Neural cell (in vitro differentiated cells): Measurements from ENCODE around the gene LDLRAD3. TPM values are rescaled to one million over a fixed set of nuclear protein-coding genes. Genes with fewer than 3 reads are reported as not detected.

Experiments
- H2AFZ ChIP-seq: fragments of 200-600, 300-800 bp; sonication (generic), shearing (Covaris generic); 2 replicates; pipeline ENCODE4 v1.6.0; 2014; ENCODE audit warnings: low read depth, mild to moderate bottlenecking, antibody characterized with exemption, low read length, moderate library complexity
- H3F3A ChIP-seq: fragments of 200-600 bp; shearing (Covaris generic); 2 replicates; pipeline ENCODE4 v1.6.1; 2016; ENCODE audit warnings: mild to moderate bottlenecking, moderate library complexity, mixed read lengths, antibody characterized with exemption, low read length; ENCODE audit not compliant: insufficient read depth, poor library complexity, severe bottlenecking
- H3K27ac ChIP-seq: fragments of 200-600, 300-800 bp; sonication (generic), shearing (Covaris generic); 2 replicates; pipeline ENCODE4 v1.5.1; 2014; ENCODE audit warnings: mild to moderate bottlenecking, low read length, moderate library complexity
- H3K27me3 ChIP-seq: fragments of 300-800, 200-600 bp; sonication (generic), shearing (Covaris generic); 2 replicates; pipeline ENCODE4 v1.6.0; 2014; ENCODE audit warnings: mild to moderate bottlenecking, low read depth, low read length, moderate library complexity; ENCODE audit not compliant: insufficient read depth
- H3K36me3 ChIP-seq: fragments of 300-800, 200-600 bp; sonication (generic), shearing (Covaris generic); 2 replicates; pipeline ENCODE4 v1.5.1; 2014; ENCODE audit warnings: mild to moderate bottlenecking, antibody characterized with exemption, low read length, moderate library complexity; ENCODE audit not compliant: insufficient read depth
- H3K4me2 ChIP-seq: fragments of 300-800, 200-600 bp; sonication (generic), shearing (Covaris generic); 2 replicates; pipeline ENCODE4 v1.6.0; 2014; ENCODE audit warnings: mild to moderate bottlenecking, low read length
- H3K4me3 ChIP-seq: fragments of 300-800, 200-600 bp; sonication (generic), shearing (Covaris generic); 2 replicates; pipeline ENCODE4 v1.5.1; 2014; ENCODE audit warnings: mild to moderate bottlenecking, low read length, moderate library complexity
- H3K79me2 ChIP-seq: fragments of 200-600 bp; shearing (Covaris generic); replicated peaks from 2 replicates; pipeline ENCODE4 v1.6.0; 2014; ENCODE audit warnings: mild to moderate bottlenecking, low read length, moderate library complexity; ENCODE audit not compliant: insufficient read depth
- H3K9ac ChIP-seq: fragments of 300-800, 200-600 bp; sonication (generic), shearing (Covaris generic); 2 replicates; pipeline ENCODE4 v1.6.1; 2016; ENCODE audit warnings: mild to moderate bottlenecking, low read length, mixed read lengths
- H3K9me2 ChIP-seq: fragments of 200-600 bp; shearing (Covaris generic); 2 replicates; pipeline ENCODE4 v1.6.1; 2016; ENCODE audit warnings: mild to moderate bottlenecking, low read length, mixed read lengths; ENCODE audit not compliant: insufficient read depth
- H3K9me3 ChIP-seq: fragments of 200-600, 300-800 bp; sonication (generic), shearing (Covaris generic); 2 replicates; pipeline ENCODE4 v1.6.1; 2016; ENCODE audit warnings: mild to moderate bottlenecking, mixed run types, low read length, moderate library complexity, mixed read lengths
- H4K20me1 ChIP-seq: fragments of 200-600 bp; shearing (Covaris generic); 2 replicates; pipeline ENCODE4 v1.6.1; 2016; ENCODE audit warnings: mild to moderate bottlenecking, mixed run types; ENCODE audit not compliant: insufficient read depth
- CTCF ChIP-seq: fragments of 450-650 bp; IDR thresholded peaks from 2 replicates; pipeline ENCODE4 v1.5.1; 2014; ENCODE audit warnings: antibody characterized with exemption, mild to moderate bottlenecking, moderate library complexity; ENCODE audit not compliant: poor library complexity, severe bottlenecking
- EP300 ChIP-seq: fragments of 450-650 bp; conservative IDR thresholded peaks from 2 replicates; pipeline ENCODE4 v1.6.1; 2014; ENCODE audit warnings: antibody characterized with exemption, mild to moderate bottlenecking, moderate library complexity; ENCODE audit not compliant: poor library complexity, severe bottlenecking
- EZH2 ChIP-seq: fragments of 200-600, 300-800 bp; shearing (Covaris generic), sonication (generic); IDR thresholded peaks from 2 replicates; pipeline ENCODE4 v1.6.1; 2014; ENCODE audit warnings: antibody characterized with exemption, low read length, borderline replicate concordance, mild to moderate bottlenecking; ENCODE audit not compliant: insufficient read depth, poor library complexity, severe bottlenecking
- MXI1 ChIP-seq: fragments of 450-650 bp; conservative IDR thresholded peaks from 2 replicates; pipeline ENCODE4 v1.6.1; 2014; ENCODE audit warnings: antibody characterized with exemption, mild to moderate bottlenecking; ENCODE audit not compliant: poor library complexity, severe bottlenecking
- POLR2AphosphoS5 ChIP-seq: IDR thresholded peaks from 2 replicates; pipeline ENCODE4 v1.6.1; 2012
- RAD21 ChIP-seq: fragments of 450-650 bp; conservative IDR thresholded peaks from 2 replicates; pipeline ENCODE4 v1.6.1; 2014; ENCODE audit warnings: antibody characterized with exemption, mild to moderate bottlenecking, moderate library complexity
- REST ChIP-seq: IDR thresholded peaks from 2 replicates; pipeline ENCODE4 v1.6.1; 2012; ENCODE audit warnings: borderline replicate concordance
- SMC3 ChIP-seq: fragments of 450-650 bp; conservative IDR thresholded peaks from 2 replicates; pipeline ENCODE4 v1.6.1; 2014; ENCODE audit warnings: antibody characterized with exemption, mild to moderate bottlenecking, moderate library complexity; ENCODE audit not compliant: poor library complexity
- TAF1 ChIP-seq: IDR thresholded peaks from 2 replicates; pipeline ENCODE4 v1.6.1; 2012; ENCODE audit warnings: low read depth
- polyA plus RNA-seq: library from polyadenylated mRNA; depleted of rRNA; stranded (reverse); fragments of >200 nt; gene quantifications from 2 replicates; pipeline ENCODE4 v1.2.3, GENCODE V29; 2014

Gene LDLRAD3
- polyA plus RNA-seq, 1 donor from 2014 or later: 3.5 TPM

GRCh38 chr11:36126678-36127077 is 182.8 kb downstream of the LDLRAD3 start:
- Histone ChIP-seq H3K9ac (no peak overlapping the region), H3K36me3 (no peaks in the 10 kb centered on the region), H3K27me3 (no peaks in the 10 kb centered on the region), H3K79me2 (no peaks in the 10 kb centered on the region), H3K4me3 (no peak overlapping the region), H4K20me1 (no peaks in the 10 kb centered on the region), H3K4me2 (no peak overlapping the region), H3K9me3 (no peaks in the 10 kb centered on the region), H2AFZ (no peak overlapping the region), H3K27ac (no peak overlapping the region), H3K9me2 (no peaks in the 10 kb centered on the region), H3F3A (no peaks in the 10 kb centered on the region)
- TF ChIP-seq MXI1 (no peak), EZH2 (no peak), RAD21 (no peak)

- H3K9ac ChIP-seq: no peak overlapping the region
- no peaks in the 10 kb centered on the region for H3F3A ChIP-seq
- no peak for TF ChIP-seq RAD21
- TF ChIP-seq EP300: no peak
- TF ChIP-seq POLR2AphosphoS5: no peak
- no peak for TF ChIP-seq EZH2
- no peak for TF ChIP-seq MXI1
- TF ChIP-seq SMC3: no peak
- no peak for TF ChIP-seq CTCF
- TF ChIP-seq TAF1: no peak
- no peak for TF ChIP-seq REST
- no peaks in the 10 kb centered on the region for H3K9me3 ChIP-seq
- no peak overlapping the region for H3K27ac ChIP-seq
- no peaks in the 10 kb centered on the region for H3K9me2 ChIP-seq
- no peaks in the 10 kb centered on the region for H4K20me1 ChIP-seq
- no peaks in the 10 kb centered on the region for H3K36me3 ChIP-seq
- H3K27me3 ChIP-seq: no peaks in the 10 kb centered on the region
- no peak overlapping the region for H2AFZ ChIP-seq
- no peaks in the 10 kb centered on the region for H3K79me2 ChIP-seq
- no peak overlapping the region for H3K4me2 ChIP-seq
- no peak overlapping the region for H3K4me3 ChIP-seq
Observed at GRCh38 chr11:36127550-36127949, 183.7 kb downstream of the LDLRAD3 start.

- no peak overlapping the region for H3K27ac ChIP-seq
- H3K9me2 ChIP-seq: no peaks in the 10 kb centered on the region
- no peaks in the 10 kb centered on the region for H3K27me3 ChIP-seq
- no peaks in the 10 kb centered on the region for H3K79me2 ChIP-seq
- no peak overlapping the region for H2AFZ ChIP-seq
- H3K4me2 ChIP-seq: no peak overlapping the region
- no peak overlapping the region for H3K9ac ChIP-seq
- H3K4me3 ChIP-seq: no peak overlapping the region
- H4K20me1 ChIP-seq: no peaks in the 10 kb centered on the region
- no peaks in the 10 kb centered on the region for H3K9me3 ChIP-seq
- TF ChIP-seq SMC3: no peak
- no peak for TF ChIP-seq CTCF
- no peak for TF ChIP-seq REST
- TF ChIP-seq POLR2AphosphoS5: no peak
- TF ChIP-seq EP300: no peak
- TF ChIP-seq MXI1: no peak
- no peak for TF ChIP-seq EZH2
- no peak for TF ChIP-seq RAD21
- TF ChIP-seq TAF1: no peak
- no peaks in the 10 kb centered on the region for H3K36me3 ChIP-seq
- no peaks in the 10 kb centered on the region for H3F3A ChIP-seq
Observed at GRCh38 chr11:36129955-36130354, 186.1 kb downstream of the LDLRAD3 start.
